ENCODE data around the gene PANK4. TPM values are rescaled to one million over a fixed set of nuclear protein-coding genes. Genes with fewer than 3 reads are reported as not detected.

Gene PANK4
- total and polyA plus RNA-seq, 12 donors, result 26.1 to 56.4 (median 34.5) TPM

- TF ChIP-seq, protein P1, sequence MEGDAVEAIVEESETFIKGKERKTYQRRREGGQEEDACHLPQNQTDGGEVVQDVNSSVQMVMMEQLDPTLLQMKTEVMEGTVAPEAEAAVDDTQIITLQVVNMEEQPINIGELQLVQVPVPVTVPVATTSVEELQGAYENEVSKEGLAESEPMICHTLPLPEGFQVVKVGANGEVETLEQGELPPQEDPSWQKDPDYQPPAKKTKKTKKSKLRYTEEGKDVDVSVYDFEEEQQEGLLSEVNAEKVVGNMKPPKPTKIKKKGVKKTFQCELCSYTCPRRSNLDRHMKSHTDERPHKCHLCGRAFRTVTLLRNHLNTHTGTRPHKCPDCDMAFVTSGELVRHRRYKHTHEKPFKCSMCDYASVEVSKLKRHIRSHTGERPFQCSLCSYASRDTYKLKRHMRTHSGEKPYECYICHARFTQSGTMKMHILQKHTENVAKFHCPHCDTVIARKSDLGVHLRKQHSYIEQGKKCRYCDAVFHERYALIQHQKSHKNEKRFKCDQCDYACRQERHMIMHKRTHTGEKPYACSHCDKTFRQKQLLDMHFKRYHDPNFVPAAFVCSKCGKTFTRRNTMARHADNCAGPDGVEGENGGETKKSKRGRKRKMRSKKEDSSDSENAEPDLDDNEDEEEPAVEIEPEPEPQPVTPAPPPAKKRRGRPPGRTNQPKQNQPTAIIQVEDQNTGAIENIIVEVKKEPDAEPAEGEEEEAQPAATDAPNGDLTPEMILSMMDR (IDR thresholded peaks at IDR 0.05), result no peak
Measured at GRCh38 chr1:2501041-2501819, 25.2 kb downstream of the PANK4 start.

DNA sequence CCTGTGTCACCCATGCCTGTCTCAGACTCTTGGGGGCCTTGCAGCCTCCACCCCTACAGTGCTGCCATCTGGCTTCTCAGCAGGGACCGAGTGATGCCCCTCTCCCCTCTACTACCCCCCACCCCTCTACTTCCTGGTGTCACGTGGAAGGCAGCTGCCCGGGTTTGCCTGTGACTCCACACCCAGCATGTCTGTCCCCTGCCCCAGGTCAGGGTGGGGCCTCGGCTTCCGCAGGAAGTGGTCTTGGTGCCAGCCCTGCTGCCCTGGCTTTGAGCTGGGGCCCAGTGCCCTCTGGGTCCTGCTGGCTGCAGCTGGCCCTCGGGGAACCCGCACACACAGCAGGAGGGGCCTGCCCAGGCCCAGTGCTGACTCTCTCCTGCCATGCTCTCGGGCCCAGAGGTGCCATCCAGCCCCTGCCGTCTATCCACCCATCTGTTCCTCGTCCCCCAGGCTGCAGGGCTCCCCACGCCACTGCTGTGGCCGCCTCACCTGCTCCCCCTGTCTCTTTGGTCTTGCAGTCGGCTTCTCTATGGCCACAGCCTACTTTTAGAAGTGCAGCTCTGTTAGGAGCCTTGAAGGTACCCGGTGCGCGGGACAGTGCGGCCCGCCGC lies 26.3 kb downstream of the PANK4 start:
- WGBS, 2 donors, result 56 to 64% methylated on average over 17 to 19 of the region's 19 CpGs
- no peak for DNase-seq
- H3K27me3 ChIP-seq, result peaks cover 3 to 69% (median 60%) of the 10 kb centered on the region in 7 donors
- intact Hi-C loops (cut with DNase I), result loop anchor here in 1 of 10 donors (1.0 kb wide), 1 partner anchor 13 kb away; no protein-coding TSS in a partner anchor
- peaks cover 0 to 13% (median 7%) of the 10 kb centered on the region in 9 donors for H3K4me1 ChIP-seq
- no peak overlapping the region for H3K4me3 ChIP-seq
- H3K27ac ChIP-seq, result no peak overlapping the region
- H3K9me3 ChIP-seq, result no peaks in the 10 kb centered on the region
- ATAC-seq, result no peak
- H3K36me3 ChIP-seq, result no peaks in the 10 kb centered on the region
- TF ChIP-seq, protein P1 (IDR thresholded peaks at IDR 0.05), result no peak

More at GRCh38 chr1:2501041-2501819, 25.2 kb downstream of the PANK4 start:
- no peak overlapping the region for H3K27ac ChIP-seq
- no peaks in the 10 kb centered on the region for H3K36me3 ChIP-seq
- DNase-seq, result no peak
- intact Hi-C loops (cut with DNase I), result no loop called here
- no peak for ATAC-seq
- peaks cover 3 to 70% (median 60%) of the 10 kb centered on the region in 7 donors for H3K27me3 ChIP-seq
- no peak overlapping the region for H3K4me3 ChIP-seq
- H3K9me3 ChIP-seq, result no peaks in the 10 kb centered on the region
- 65 to 74% methylated on average over 28 of the region's 28 CpGs for WGBS, 2 donors
- peaks cover 0 to 21% (median 11%) of the 10 kb centered on the region in 9 donors for H3K4me1 ChIP-seq

DNA sequence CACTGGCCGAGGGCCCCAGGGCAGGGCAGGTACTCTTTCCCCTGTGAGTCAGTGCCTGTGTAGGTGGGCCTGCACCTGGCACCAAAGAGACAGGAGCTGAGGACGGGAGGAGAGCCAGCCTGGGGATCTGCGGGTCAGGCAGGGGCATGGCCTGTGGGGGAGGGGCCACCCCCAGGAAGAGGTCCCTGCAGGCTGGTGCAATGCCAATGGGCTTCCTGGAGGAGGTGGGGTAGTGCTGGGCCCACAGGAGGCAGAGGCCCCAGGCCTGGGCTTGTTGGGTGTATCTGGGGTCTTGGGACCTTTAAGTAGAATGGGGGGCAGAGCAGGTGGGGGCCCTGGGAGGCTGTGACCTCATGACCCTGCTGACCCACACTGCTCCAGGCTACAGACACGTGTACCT lies 27.1 kb downstream of the PANK4 start:
- 45 to 56% methylated on average over 4 of the region's 4 CpGs for WGBS, 2 donors
- H3K4me1 ChIP-seq, result peaks cover 0 to 5% (median 3%) of the 10 kb centered on the region in 9 donors
- no peak overlapping the region for H3K27ac ChIP-seq
- intact Hi-C loops (cut with DNase I), result loop anchor here in 1 of 10 donors (1.0 kb wide), 1 partner anchor 12 kb away; no protein-coding TSS in a partner anchor
- H3K27me3 ChIP-seq, result peaks cover 1 to 61% (median 53%) of the 10 kb centered on the region in 7 donors
- no peaks in the 10 kb centered on the region for H3K36me3 ChIP-seq
- no peak overlapping the region for H3K4me3 ChIP-seq
- DNase-seq, result no peak
- ATAC-seq, result no peak
- H3K9me3 ChIP-seq, result no peaks in the 10 kb centered on the region
- TF ChIP-seq, protein P1 (IDR thresholded peaks at IDR 0.05), result no peak

- intact Hi-C loops (cut with DNase I), result loop anchor here in 1 of 10 donors (1.0 kb wide), 1 partner anchor 11 kb away; no protein-coding TSS in a partner anchor
- Histone ChIP-seq H3K27ac (no peak overlapping the region), H3K4me3 (no peak overlapping the region), H3K4me1 (peaks cover 0 to 3% (median 0%) of the 10 kb centered on the region in 9 donors), H3K27me3 (peaks cover 0 to 55% (median 47%) of the 10 kb centered on the region in 7 donors), H3K36me3 (no peaks in the 10 kb centered on the region), H3K9me3 (no peaks in the 10 kb centered on the region)
- TF ChIP-seq, protein P1 (IDR thresholded peaks at IDR 0.05), result no peak
- DNase-seq (no peak), ATAC-seq (no peak)
- 76 to 78% methylated on average over 19 of the region's 19 CpGs for WGBS, 2 donors
Measured at GRCh38 chr1:2498648-2499047, 27.7 kb downstream of the PANK4 start.

Data from heart right ventricle (tissue), 16 donors.